ENCODE results near the gene PPAT. TPM values are rescaled to one million over a fixed set of nuclear protein-coding genes. Genes with fewer than 3 reads are reported as not detected.
"Not testable (repeated sequence)": the region's sequence is repeated elsewhere in the genome, so short reads cannot be mapped to it uniquely, and the experiment has no call there.

The PPAT gene
- total and polyA plus RNA-seq, 2 donors (not counting 1 experiment from before 2014, with no cell fraction given), result 3.2 to 9.2 TPM

DNA sequence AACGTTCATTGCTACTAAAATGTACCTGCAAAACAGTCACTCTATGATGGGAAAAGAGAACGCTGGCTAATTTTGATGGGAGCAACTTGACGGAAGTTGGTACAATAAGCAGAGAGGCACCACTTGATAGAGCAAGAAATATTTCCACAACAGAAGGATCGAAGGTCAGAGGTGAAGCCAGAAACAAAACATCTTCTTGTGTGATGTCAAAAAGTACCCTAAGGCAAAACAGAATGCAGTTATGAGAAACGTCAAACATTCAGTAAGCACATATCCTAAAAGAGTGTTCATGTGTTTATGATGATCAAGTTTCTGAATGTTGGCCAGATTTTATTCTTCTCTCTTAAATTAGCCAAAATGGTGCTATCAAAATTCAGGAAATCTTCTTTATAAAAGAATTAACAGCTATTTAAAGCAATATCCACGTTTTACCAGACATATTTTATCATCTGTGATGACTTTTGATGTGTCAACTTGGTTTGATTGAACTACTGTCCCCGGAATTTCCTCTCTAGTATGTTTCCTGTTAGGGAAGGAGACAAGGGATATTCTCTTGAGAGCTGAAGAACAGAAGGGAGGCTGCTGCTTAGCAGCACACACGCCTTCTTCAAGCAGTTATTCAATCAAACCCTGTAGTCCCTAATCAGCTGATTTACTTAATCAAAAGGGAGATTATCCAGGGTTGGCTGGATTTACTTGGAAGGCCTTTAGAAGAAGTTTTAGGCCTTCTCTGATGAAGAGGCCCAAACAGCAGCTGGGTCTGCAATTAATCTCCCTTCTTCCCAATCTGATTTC, 63.8 kb downstream of the PPAT start:
- Mint-ChIP-seq H3K27ac (no peak overlapping the region), H3K4me1 (no peaks in the 10 kb centered on the region), H3K4me3 (no peak overlapping the region), H3K9me3 (ENCODE audit: insufficient read depth) (no peaks in the 10 kb centered on the region), H3K27me3 (no peaks in the 10 kb centered on the region)
- peaks cover 11% of the 10 kb centered on the region for H3K79me2 ChIP-seq (ENCODE audit: control insufficient read depth, insufficient read depth, low read length)
- no peak overlapping the region for H3K4me2 ChIP-seq (replicated peaks; ENCODE audit: low read depth, low read length, poor library complexity, severe bottlenecking)
- H3K9ac ChIP-seq (ENCODE audit: low read length), result no peak overlapping the region
- H2AFZ ChIP-seq (ENCODE audit: insufficient read depth, low read depth, low read length, poor library complexity, severe bottlenecking), result no peak overlapping the region
- no peak overlapping the region for H3K27ac ChIP-seq (ENCODE audit: low read length in 2 of 2)
- TF ChIP-seq EZH2 (IDR thresholded peaks at IDR 0.05; ENCODE audit: borderline replicate concordance, insufficient read depth, low read depth, low read length, poor library complexity, severe bottlenecking), result no peak
- TF ChIP-seq, protein P1, sequence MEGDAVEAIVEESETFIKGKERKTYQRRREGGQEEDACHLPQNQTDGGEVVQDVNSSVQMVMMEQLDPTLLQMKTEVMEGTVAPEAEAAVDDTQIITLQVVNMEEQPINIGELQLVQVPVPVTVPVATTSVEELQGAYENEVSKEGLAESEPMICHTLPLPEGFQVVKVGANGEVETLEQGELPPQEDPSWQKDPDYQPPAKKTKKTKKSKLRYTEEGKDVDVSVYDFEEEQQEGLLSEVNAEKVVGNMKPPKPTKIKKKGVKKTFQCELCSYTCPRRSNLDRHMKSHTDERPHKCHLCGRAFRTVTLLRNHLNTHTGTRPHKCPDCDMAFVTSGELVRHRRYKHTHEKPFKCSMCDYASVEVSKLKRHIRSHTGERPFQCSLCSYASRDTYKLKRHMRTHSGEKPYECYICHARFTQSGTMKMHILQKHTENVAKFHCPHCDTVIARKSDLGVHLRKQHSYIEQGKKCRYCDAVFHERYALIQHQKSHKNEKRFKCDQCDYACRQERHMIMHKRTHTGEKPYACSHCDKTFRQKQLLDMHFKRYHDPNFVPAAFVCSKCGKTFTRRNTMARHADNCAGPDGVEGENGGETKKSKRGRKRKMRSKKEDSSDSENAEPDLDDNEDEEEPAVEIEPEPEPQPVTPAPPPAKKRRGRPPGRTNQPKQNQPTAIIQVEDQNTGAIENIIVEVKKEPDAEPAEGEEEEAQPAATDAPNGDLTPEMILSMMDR (IDR thresholded peaks at IDR 0.05), result no peak
- H3K4me3 ChIP-seq (ENCODE audit: control extremely low read depth in 1 of 5, extremely low read depth in 1 of 5, insufficient read depth in 1 of 5, low read depth in 2 of 5, low read length in 4 of 5), result no peak overlapping the region
- CTCF ChIA-PET, result no interaction called here
- H3K4me1 ChIP-seq (ENCODE audit: control insufficient read depth in 2 of 2, insufficient read depth in 2 of 2, low read length in 2 of 2), result no peaks in the 10 kb centered on the region
- peaks cover 1 to 16% of the 10 kb centered on the region in 2 experiments for H3K36me3 ChIP-seq (replicated peaks in 1 of 2; ENCODE audit: control extremely low read depth in 1 of 2, control insufficient read depth in 1 of 2, extremely low read depth in 1 of 2, insufficient read depth in 2 of 2, low read length in 1 of 2)
- no peaks in the 10 kb centered on the region for H3K27me3 ChIP-seq (replicated peaks in 1 of 4; ENCODE audit: control extremely low read depth in 1 of 4, control insufficient read depth in 3 of 4, insufficient read depth in 4 of 4, low read length in 3 of 4)
- no peaks in the 10 kb centered on the region for H4K20me1 ChIP-seq (ENCODE audit: control insufficient read depth, insufficient read depth, low read length, poor library complexity, severe bottlenecking)
- H3K9me3 ChIP-seq (ENCODE audit: control extremely low read depth in 1 of 3, control insufficient read depth in 2 of 3, insufficient read depth in 1 of 3, low read length in 2 of 3), result no peaks in the 10 kb centered on the region
- WGBS (ENCODE audit: insufficient coverage), result 100% methylated on average over 1 of the region's 8 CpGs
- ATAC-seq (ENCODE audit: low read depth) (no peak), DNase-seq (no peak)
- POLR2A ChIA-PET, result no interaction called here
- intact Hi-C loops (cut with micrococcal nuclease), result no loop called here

DNA sequence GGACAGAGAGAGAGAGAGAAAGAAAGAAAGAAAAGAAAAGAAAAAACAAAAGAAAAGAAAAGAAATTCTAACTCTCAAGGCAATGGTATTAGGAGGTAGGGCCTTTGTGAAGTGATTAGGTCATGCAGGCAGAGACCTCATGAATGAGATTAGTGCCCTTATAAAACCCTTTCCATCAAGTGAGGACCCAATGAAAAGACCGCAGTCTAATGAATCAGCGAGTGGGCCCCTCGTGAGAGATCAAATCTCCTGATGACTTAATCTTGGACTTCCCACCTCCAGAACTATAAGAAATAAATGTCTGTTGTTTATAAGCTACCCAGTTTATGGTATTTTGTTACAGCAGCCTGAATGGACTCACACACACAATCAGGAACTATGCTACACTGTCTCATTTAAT, 65.0 kb downstream of the PPAT start:
- H3K4me3 ChIP-seq (ENCODE audit: control extremely low read depth in 1 of 5, extremely low read depth in 1 of 5, insufficient read depth in 1 of 5, low read depth in 2 of 5, low read length in 4 of 5), result no peak overlapping the region
- Mint-ChIP-seq H3K4me1 (no peaks in the 10 kb centered on the region), H3K27ac (no peak overlapping the region), H3K4me3 (no peak overlapping the region), H3K27me3 (no peaks in the 10 kb centered on the region), H3K9me3 (ENCODE audit: insufficient read depth) (no peaks in the 10 kb centered on the region)
- no peak overlapping the region for H3K9ac ChIP-seq (ENCODE audit: low read length)
- H3K9me3 ChIP-seq (ENCODE audit: control extremely low read depth in 1 of 3, control insufficient read depth in 2 of 3, insufficient read depth in 1 of 3, low read length in 2 of 3), result no peaks in the 10 kb centered on the region
- CTCF ChIA-PET, result no interaction called here
- H2AFZ ChIP-seq (ENCODE audit: insufficient read depth, low read depth, low read length, poor library complexity, severe bottlenecking), result no peak overlapping the region
- intact Hi-C loops (cut with micrococcal nuclease), result no loop called here
- ATAC-seq (ENCODE audit: low read depth) (no peak), DNase-seq (no peak)
- peaks cover 1 to 16% of the 10 kb centered on the region in 2 experiments for H3K36me3 ChIP-seq (replicated peaks in 1 of 2; ENCODE audit: control extremely low read depth in 1 of 2, control insufficient read depth in 1 of 2, extremely low read depth in 1 of 2, insufficient read depth in 2 of 2, low read length in 1 of 2)
- no peaks in the 10 kb centered on the region for H3K4me1 ChIP-seq (ENCODE audit: control insufficient read depth in 2 of 2, insufficient read depth in 2 of 2, low read length in 2 of 2)
- H4K20me1 ChIP-seq (ENCODE audit: control insufficient read depth, insufficient read depth, low read length, poor library complexity, severe bottlenecking), result no peaks in the 10 kb centered on the region
- no peak overlapping the region for H3K4me2 ChIP-seq (replicated peaks; ENCODE audit: low read depth, low read length, poor library complexity, severe bottlenecking)
- POLR2A ChIA-PET, result no interaction called here
- H3K79me2 ChIP-seq (ENCODE audit: control insufficient read depth, insufficient read depth, low read length), result peaks cover 8% of the 10 kb centered on the region
- no CpG with 5 or more reads among the region's 3 CpGs for WGBS (ENCODE audit: insufficient coverage)
- no peak overlapping the region for H3K27ac ChIP-seq (ENCODE audit: low read length in 2 of 2)
- TF ChIP-seq EZH2 (IDR thresholded peaks at IDR 0.05; ENCODE audit: borderline replicate concordance, insufficient read depth, low read depth, low read length, poor library complexity, severe bottlenecking), result no peak
- TF ChIP-seq, protein P1 (IDR thresholded peaks at IDR 0.05), result no peak
- no peaks in the 10 kb centered on the region for H3K27me3 ChIP-seq (replicated peaks in 1 of 4; ENCODE audit: control extremely low read depth in 1 of 4, control insufficient read depth in 3 of 4, insufficient read depth in 4 of 4, low read length in 3 of 4)

DNA sequence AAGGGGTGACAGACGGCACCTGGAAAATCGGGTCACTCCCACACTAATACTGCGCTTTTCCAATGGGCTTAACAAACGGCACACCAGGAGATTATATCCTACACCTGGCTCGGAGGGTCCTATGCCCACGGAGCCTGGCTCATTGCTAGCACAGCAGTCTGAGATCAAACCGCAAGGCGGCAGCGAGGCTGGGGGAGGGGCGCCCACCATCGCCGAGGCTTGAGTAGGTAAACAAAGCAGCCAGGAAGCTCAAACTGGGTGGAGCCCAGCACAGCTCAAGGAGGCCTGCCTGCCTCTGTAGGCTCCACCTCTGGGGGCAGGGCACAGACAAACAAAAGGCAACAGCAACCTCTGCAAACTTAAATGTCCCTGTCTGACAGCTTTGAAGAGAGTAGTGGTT, 72.4 kb downstream of the PPAT start:
- H3K27me3 Mint-ChIP-seq; H3K4me1 ChIP-seq (ENCODE audit: control insufficient read depth in 2 of 2, insufficient read depth in 2 of 2, low read length in 2 of 2); H3K4me3 ChIP-seq (ENCODE audit: control extremely low read depth in 1 of 5, extremely low read depth in 1 of 5, insufficient read depth in 1 of 5, low read depth in 2 of 5, low read length in 4 of 5); CTCF ChIA-PET; H3K27me3 ChIP-seq (replicated peaks in 1 of 4; ENCODE audit: control extremely low read depth in 1 of 4, control insufficient read depth in 3 of 4, insufficient read depth in 4 of 4, low read length in 3 of 4); H3K27ac Mint-ChIP-seq; H3K4me2 ChIP-seq (replicated peaks; ENCODE audit: low read depth, low read length, poor library complexity, severe bottlenecking); H3K9me3 Mint-ChIP-seq (ENCODE audit: insufficient read depth); H3K27ac ChIP-seq (ENCODE audit: low read length in 2 of 2); DNase-seq; ATAC-seq (ENCODE audit: low read depth); H3K9ac ChIP-seq (ENCODE audit: low read length); H4K20me1 ChIP-seq (ENCODE audit: control insufficient read depth, insufficient read depth, low read length, poor library complexity, severe bottlenecking); H2AFZ ChIP-seq (ENCODE audit: insufficient read depth, low read depth, low read length, poor library complexity, severe bottlenecking); H3K4me1 Mint-ChIP-seq; H3K9me3 ChIP-seq (ENCODE audit: control extremely low read depth in 1 of 3, control insufficient read depth in 2 of 3, insufficient read depth in 1 of 3, low read length in 2 of 3); intact Hi-C loops (cut with micrococcal nuclease); H3K79me2 ChIP-seq (ENCODE audit: control insufficient read depth, insufficient read depth, low read length); H3K36me3 ChIP-seq (replicated peaks in 1 of 2; ENCODE audit: control extremely low read depth in 1 of 2, control insufficient read depth in 1 of 2, extremely low read depth in 1 of 2, insufficient read depth in 2 of 2, low read length in 1 of 2); H3K4me3 Mint-ChIP-seq: not testable (repeated sequence)
- WGBS (ENCODE audit: insufficient coverage), result 98% methylated on average over 10 of the region's 12 CpGs
- POLR2A ChIA-PET, result interaction anchor here (0.6 kb wide), 1 partner anchor 24 kb away, joined by 5 read pairs; no protein-coding TSS in a partner anchor
